Measurements from ENCODE around the gene RRBP1.

The RRBP1 gene

DNA sequence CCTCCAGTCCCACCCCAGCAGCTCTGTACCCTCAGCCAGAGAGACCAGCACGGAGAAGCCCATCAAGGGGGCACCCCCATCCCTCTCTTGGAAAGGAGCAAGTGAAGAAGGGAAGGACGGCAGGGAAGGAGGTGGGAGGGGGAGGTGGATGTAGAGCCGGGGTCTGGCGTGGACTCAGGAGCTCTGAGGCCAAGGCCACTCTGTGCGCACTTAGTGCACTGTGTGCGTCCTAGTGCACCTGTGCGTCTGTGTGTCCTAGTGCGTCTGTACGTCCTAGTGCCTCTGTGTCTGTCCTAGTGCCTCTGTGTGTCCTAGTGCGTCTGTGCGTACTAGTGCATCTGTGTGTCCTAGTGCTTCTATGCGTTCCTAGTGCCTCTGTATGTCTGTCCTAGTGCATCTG is 58.0 kb downstream of the RRBP1 start:
- DNase-seq (ENCODE audit: low read depth, low spot score) = no peak

DNA sequence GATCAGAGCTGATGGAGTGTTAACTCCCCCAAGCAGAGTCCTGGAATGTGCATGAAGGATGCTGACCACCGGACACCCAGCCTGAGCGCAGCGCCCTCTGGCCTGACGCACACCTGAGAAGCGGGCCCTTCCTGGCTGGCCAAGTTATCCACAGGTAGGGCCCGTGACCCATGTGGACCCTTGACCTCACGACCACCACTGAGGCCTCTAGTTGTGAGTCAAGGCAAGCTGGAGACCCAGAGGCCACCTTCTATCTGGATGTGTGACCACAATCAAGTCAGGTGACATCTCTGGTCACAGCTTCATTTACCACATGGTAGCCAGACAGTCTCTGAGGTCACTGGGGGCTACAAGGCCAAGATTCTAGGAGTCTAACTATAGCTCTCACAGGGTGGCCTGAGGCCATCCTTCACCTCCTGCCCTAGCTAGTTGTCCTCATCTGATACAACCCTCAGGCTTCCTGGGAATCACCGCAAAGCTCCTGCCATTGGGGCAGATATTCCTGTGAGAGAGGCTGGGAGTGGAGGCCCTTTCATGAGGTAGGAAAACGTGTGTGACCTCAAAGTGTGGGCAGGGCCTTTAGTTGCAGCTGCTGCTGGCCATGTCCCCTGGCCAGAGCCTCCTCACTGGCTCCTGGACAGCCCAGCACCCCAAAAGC is 59.1 kb downstream of the RRBP1 start:
- no peak for DNase-seq (ENCODE audit: low read depth, low spot score)

DNA sequence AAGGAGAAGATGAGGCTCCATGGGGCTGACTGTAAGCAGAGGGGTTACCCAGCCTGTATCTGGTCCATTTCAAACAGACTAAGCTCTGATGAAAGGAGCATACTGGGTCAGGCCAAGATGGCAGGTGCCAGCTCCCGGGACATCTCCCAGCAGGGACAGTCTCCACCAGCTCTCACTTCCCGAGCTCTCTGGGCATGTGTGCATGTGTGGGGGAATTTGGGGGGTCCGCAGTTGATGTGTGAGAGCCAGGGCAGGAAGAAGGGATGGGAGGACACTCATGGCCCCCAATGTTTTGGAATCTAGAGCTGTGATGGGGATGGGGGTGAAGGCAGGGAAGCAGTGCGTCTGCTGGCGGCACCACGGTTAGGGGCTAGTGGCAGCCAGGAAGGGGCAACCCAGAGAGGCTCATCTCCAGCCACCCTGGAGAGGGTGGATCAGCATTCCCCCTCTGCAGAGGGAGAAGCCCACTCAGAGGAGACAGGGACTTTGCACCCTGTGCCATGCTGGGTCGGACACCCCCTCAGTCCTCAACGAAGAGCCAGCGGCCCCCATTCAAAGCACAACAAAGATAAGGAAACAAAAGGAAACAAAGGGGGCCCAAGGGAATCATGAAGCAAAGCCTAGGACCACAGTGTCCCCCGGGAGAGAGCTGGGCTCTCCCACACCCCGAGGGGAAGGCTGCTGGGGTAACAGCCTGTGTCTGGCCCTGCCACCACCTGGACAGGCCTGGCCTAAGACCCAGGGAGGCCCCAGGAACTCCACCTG is 59.8 kb downstream of the RRBP1 start:
- no peak for DNase-seq (ENCODE audit: low read depth, low spot score)

DNA sequence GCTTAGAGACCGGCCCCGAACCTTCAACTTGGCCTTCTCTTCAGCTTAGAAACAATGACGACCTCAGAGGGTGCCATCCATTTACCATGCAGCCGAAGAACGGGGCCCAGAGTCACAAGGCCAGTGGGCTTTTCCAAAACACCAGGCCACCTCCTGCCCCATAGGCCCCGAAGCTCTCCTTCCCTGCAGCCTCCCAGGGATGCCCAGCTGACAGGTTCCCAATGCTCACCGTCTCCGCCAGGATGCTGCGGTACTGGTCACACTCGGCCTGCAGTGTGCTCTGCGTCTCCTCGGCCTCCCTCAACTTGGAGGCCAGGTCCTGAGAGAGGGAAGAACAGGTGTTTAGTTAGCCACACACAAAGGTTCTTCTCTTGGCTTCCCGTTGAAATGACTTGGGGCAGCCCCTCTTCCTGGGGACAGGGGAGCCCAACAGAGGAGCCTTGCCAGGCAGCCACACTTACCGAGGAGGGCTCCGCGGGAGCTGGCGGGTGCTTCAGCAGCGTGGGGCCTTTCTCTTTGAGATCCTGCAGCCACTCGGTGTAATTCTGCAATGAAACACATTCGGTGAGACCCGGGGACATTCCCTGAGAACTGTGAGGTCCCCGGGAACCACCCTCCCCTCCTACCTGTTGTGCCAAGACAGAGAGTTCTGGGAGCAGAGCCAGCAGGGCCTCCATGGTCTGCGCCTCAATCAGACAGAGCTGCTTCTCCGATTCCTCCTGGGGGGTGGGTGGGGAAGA is 60.6 kb downstream of the RRBP1 start:
- no peak for DNase-seq (ENCODE audit: low read depth, low spot score)

DNA sequence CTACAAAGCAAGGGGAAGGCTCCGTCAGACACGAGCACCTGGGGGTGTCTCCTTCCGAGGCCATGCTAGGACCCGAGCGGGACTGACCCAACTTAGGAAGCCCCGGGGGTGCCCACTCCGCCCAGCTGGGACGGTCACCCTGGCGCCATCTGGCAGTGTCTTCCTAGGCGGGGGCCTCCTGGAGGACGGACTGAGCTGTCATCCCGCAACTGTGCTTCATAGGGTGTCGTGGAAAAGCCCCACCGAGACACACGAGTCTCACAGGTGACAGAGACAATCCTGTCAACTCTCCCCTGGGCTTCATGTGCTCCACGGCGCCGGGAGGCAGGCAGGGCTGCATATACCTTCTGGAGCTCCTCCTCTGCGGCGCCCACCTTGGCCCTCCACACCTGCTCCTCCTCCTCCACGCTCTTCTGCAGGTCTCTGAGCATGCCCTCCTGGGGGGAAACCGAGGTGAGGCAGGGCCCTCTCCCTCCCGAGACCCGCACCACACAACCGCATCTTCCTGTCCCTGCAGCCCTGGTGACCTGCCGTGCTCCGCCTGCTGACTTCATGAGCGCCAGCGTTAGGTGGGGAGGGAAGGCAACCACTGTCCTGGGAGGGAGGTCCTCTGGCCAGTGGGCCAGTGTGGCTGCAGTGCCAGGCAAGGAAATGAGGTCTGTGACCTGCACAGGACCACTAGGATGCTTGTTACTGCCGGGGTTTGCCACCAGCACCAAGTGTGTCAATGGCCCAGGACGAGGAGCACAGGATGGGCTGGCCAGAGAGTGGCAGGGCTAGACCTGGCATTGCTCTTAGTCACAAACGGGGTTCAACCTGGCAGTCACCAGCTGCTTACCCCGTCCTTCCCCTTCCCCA is 61.4 kb downstream of the RRBP1 start:
- DNase-seq (ENCODE audit: low read depth, low spot score) = no peak

DNA sequence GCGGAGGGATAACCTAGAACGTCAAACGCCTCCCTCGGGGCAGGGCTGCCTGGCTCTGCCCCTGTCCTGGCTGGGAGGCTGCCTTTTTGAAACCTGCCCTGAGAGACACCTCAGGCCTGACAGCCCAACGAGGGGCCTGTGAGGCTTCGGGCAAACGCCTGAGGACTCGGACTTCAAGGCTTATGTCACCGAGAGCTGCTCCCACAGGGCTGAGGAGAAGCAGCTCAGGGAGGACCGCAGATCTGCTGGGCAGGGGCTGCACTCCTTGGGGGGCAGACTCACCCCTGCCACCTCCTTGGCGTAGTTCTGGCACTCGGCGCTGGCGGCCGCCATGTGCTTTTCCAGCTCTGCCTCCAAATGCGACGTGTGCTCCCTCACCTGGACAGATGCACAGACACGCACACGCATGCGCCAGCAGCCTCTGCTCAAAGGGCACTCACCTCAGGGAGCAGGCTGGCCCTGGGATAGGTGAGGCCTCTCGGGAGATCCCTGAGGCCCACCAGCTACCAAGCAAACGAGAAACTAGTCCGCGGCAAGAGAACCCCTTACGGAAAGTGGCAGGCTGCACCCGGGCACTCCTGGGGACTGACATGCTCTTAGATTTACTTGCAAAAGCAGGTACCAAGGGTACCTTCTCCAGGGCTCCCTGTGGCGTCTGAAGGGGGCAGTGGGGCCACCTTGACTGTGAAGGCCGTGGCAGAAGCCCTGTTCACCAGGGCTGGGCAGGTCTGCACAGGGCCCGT is 62.5 kb downstream of the RRBP1 start:
- DNase-seq (ENCODE audit: low read depth, low spot score) = no peak

DNA sequence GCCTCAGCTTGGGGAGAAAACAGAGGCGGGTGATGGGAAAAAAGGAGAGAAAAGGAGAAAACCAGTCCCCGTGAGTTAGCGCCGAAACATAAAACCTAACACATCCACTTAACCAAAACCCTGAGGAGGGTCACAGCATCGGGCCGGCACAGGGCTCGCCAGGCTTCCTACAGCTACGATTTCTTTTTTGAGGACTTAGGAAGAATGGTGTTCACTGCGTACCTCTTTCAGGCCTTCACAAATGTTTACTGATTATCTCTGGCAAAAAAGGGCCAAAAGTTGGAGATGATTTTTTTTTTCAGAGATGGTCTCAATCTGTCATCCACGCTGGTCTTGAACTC is 63.4 kb downstream of the RRBP1 start:
- DNase-seq (ENCODE audit: low read depth, low spot score) = no peak

DNA sequence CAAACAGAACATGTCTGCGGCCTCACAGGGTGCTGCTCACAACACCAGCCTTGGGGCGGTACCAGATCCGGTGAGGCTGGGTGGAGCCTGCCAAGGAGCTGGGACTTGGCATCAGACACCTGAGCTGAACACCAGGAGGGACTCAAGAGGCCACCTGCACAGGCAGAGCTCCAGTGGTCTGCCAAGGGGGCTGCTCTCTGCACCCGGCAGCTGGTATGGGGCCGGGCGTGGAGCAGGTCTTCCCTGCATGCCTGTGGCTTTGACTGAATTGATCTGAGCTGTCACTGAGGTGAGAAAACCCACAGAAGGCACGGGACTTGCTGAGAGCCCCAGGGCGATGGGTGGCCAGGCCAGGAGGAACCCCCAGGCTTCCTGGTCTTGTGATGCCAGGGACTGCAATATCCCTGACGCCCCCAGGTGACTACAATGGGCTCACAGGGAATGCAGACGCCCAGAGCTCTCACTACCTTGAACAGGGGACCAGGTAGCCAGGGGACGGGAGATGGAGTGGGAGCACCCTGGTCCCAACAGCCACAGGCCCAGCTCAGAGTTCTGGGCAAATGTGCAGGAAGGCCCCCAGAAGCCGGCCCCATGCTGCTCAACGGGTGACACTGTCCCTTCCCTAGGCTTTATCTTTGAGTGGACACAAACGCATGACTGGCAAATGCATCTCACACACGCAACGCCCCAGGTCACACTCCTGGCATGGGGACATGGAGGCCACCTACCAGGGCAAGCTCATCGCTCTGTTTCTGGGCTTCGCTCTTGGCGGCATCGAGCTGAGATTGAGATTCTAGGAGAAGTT is 64.0 kb downstream of the RRBP1 start:
- DNase-seq (ENCODE audit: low read depth, low spot score) = no peak

DNA sequence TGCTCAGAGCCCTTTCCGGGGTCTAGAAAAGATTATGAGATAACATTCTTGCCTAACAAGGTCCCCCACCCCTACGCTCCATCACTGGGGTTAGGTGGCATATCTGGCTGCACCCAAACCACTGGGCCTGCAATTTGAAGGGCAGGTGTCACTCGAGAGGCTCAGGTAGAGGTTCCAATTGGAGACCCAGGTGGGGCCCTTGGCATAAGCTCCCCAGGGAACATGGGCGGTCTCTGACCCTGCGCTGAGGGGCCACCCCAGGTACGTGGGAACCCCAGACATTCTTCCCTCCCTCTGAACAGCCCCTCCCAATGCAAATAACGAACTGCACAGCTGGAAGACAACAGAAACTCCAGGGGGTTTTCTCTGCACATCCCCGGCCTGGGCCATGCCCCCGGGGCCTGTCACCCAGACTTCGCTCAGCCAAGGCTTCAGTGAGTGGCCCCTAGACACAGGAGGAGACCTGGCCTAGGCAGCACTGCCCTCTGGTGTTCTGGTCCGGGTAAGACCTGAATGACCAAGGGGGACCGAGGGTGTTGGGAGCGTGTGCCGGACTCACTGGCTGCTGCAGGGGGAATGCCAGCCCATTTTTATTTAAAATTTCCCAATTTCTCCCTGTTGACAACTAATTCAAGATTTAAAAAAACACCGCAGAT is 64.7 kb downstream of the RRBP1 start:
- no peak for DNase-seq (ENCODE audit: low read depth, low spot score)

DNA sequence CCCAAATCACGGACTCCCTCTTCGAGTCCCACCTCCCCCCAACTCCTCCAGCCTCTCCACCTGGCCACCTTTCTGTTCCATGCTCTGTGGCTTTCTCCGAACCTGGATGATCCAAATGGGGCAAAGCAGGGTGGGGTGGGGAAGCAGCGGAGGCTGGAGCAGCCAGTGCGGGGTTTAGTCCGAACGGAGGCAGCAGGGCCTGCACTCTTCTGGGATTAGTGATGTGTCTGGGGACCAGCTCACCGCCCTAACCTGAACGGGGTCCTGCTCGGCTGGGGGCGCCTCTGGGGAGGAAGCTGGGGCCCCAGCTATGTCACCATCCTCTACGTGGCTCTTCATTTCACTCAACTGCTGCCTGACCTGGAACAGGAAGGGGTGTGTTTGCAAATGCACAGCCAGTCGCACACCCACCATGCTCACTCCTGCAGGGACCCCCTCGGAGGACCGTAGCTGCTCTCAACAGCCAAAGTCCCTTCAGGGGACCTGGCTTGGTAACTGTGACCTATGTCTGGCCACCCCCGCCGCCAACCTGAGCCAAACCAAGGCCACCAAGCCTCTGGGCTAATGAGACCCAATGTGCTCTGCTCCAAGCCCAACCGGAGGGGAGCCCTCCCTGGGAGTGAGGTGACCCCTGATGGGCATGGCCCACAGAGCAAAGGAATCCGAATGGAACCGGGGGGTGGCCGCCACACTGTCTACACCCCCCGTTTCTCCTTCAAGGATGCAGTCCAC is 65.4 kb downstream of the RRBP1 start:
- DNase-seq (ENCODE audit: low read depth, low spot score) = no peak

DNA sequence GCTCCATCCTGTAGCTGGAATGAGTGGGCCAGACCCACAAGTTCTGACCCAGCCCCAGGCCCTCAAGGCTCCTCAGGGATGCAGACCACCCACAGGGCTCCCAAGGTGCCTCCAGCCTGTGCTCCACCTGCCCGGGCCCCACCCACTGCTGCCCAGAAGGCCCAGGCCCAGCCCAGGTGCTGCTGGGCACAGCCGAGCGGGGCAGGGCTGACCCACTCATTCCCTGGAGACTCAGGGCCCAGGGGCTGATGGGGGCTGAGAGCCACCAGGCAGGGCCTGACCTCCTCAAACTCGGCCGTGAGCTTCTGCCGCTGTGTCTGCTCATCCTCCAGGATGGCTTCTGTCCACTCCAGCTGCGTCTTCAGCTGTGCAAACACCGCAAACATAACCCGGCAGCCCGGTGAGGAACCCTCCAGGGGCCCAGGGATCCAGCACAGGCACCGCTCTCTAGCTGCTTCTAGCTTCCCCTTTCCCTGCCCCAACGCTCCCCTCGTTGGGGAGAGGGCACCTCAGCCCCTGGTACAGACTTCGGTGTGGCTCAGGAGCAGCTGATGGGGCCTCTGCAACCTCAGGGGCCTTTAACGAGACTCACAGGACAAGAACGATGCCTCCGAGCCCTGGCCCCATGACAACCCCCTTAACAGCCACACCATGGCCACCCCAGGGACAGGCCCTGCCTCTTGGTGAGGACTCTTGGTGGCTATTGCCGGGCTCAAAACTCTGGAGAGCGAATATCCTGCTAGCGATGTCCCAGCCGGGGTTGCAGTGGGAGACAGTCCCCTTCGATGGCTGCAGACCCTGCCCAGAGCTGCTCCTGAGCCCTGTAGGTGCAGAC is 66.2 kb downstream of the RRBP1 start:
- DNase-seq (ENCODE audit: low read depth, low spot score) = no peak

DNA sequence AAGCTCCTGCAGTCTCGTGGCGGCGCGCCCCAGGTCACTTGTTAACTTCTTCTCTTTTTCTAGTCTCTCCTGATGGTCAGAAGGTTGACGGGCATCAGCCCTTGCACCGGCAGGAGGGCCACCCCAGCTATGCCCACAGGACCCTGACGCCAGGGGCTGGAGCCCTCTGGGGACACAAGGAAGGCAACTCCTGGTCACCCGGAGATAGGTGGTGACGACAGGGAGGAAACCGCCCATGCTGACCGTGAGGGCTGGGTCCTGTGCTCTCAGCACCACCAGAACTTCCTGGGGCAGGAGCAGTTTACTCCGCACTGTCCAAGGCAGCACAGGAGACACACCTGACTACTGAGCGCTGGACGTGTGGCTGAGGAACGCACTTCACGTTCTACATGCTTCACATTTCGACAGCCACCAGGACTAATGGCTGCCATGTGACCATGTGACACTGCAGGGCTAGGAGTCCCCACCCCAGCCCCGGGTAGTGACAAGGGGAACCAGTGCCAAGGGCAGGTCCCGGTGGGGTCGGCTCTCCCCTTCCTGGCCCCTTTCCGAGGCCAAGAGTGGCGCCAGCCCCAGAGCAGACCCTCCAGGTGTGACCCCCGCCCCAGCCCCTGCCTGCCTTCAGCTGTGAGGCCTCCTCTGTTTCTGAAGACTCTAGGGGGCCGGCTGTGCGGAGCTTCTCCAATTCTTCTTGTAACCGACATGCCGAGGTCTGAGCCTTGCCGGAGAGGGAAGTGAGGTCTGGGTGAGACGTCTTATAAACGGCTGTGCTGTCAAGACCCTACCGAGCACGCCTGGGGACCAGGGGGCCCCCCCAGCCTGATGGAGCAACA is 67.0 kb downstream of the RRBP1 start:
- no peak for DNase-seq (ENCODE audit: low read depth, low spot score)

DNA sequence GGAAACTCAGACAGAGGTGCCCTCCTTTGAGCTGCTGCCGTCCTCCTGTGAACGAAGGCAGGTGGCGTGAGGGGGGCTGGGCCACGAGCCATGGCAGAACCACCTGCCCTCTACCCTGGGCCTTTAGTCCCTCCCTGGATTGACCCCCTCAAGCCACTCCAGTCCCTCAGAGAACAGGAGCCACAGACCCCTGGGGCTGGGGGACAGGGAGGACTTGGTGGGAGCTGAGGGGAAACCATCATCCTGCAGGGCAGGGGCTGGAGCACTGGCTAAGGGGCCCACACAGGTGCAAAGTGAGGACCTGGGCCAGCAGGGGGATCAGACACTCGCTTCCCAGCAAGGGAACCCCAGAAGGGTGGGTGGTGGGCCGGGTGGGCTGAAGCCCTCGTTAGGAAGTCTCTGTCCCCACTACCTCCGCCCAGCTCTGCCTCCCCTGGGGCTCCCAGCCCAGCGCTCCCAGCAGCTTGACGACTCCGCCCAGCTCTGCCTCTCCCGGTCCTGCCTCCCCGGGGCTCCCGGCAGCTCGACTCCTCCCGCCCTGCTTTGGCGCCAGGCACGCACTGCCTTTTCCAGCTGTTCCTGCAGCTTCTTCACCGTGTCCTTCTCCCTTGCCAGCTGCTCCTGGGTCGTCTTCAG is 67.7 kb downstream of the RRBP1 start:
- DNase-seq (ENCODE audit: low read depth, low spot score) = no peak

DNA sequence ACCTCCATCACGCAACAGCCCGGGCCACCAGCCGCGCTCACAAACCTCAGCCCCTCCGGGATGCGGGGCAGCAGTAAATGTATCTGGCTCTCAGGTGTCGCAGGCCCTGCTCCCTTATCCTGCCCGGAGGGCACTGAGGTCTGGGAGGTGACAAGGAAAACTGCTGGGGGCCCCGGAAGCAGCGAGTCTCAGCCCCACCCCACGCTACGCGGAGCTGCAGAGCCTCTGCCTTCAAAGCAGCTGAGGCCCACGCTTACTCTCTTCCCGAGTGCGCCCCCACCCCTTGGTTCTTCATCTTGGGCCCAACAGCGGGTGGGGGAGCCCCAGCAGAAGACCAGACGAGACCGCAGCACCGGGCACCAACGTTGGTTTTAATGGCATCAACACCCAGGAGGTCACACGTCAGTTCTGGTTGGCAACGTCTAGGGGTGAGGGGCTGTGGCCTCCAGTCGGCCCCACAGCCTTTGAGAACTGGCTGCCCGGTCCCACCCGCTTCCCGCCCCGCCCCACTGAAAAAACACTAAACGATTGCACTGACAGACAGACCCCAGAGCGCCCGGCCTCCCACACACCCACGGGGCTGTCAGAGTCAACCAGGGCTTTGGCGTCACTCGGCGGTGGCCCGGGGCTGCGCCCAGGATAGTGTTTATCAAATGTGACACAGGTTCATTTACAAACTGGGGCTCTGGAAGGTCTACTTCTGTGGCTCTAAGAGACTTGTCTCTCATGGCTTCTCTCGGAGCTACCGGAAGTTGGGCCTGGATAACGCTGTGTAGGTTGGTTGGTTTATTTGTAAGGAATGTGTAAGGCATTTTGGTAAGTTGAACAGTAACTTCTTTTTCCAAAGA is 68.5 kb downstream of the RRBP1 start:
- DNase-seq (ENCODE audit: low read depth, low spot score) = no peak

DNA sequence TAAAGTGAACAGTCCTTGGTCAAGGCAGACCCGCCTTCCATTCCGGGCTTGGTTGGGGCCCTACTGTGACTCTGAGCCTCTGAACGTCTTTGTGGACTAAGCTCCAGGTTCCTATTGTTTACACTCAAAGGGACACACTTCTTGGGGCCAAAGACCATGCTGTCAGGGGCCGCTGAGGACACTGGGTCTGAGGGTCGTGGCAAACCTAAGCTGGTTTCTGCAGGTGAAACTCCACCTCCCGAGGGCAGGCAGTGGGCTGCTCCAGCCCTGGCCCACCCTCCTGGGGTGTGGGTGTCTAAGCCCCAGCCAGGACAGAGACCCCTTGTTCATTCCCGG is 69.1 kb downstream of the RRBP1 start:
- no peak for DNase-seq (ENCODE audit: low read depth, low spot score)

Measured in activated naive CD8-positive, alpha-beta T cell treated with anti-CD3 and anti-CD28 coated beads, Interleukin-2, amount 50 U/mL, for 16 hours (primary cell).